ENCODE measurements around the gene ZNF512B.
"Not testable (repeated sequence)": the region's sequence is repeated elsewhere in the genome, so short reads cannot be mapped to it uniquely, and the experiment has no call there.

The ZNF512B gene

GRCh38 chr20:63929473-63929883 is 40.3 kb downstream of the ZNF512B start:
- H2BK15ac ChIP-seq (replicated peaks; ENCODE audit: low read depth) = not testable (repeated sequence)

DNA sequence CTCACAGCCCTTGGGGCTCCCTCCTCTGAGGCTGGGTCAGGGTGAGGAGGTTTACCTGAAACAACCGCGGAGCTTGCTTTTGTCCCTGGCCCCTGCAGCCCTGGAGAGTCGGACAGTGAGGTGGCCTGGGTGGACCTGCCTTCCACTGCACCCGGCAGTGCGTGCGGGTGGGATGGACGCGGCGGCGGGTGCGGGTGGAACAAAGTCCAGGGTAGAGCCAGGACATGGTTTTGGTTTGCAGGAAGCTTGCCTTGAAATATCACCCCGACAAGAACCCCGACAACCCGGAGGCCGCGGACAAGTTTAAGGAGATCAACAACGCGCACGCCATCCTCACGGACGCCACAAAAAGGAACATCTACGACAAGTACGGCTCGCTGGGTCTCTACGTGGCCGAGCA is 40.7 kb downstream of the ZNF512B start:
- Histone ChIP-seq H3K4ac (ENCODE audit: low read depth, low read length) (no peak overlapping the region), H3K4me3 (ENCODE audit: low read length) (no peak overlapping the region), H2BK15ac (replicated peaks; ENCODE audit: low read depth) (no peak overlapping the region), H3K4me1 (ENCODE audit: control insufficient read depth, low read depth, low read length) (peaks cover 7% of the 10 kb centered on the region), H3K23ac (ENCODE audit: low read length) (no peak overlapping the region), H2BK120ac (ENCODE audit: low read depth, low read length) (no peak overlapping the region), H3K27ac (ENCODE audit: low read depth, low read length) (no peak overlapping the region), H3K79me1 (ENCODE audit: low read length) (peaks cover 8% of the 10 kb centered on the region), H4K8ac (ENCODE audit: low read depth, low read length) (no peak overlapping the region), H3K18ac (ENCODE audit: low read length) (no peak overlapping the region), H3K56ac (ENCODE audit: low read length) (no peak overlapping the region), H3K27me3 (ENCODE audit: insufficient read depth, low read length, poor library complexity) (no peaks in the 10 kb centered on the region), H4K5ac (ENCODE audit: low read length) (no peak overlapping the region), H3K4me2 (ENCODE audit: low read length) (no peak overlapping the region), H3K36me3 (ENCODE audit: control insufficient read depth, insufficient read depth, low read length) (peaks cover 7% of the 10 kb centered on the region), H2AK5ac (ENCODE audit: low read length) (no peak overlapping the region), H3K9ac (ENCODE audit: low read length) (no peak overlapping the region), H3K79me2 (ENCODE audit: control insufficient read depth, insufficient read depth, low read length) (peaks cover 4% of the 10 kb centered on the region), H2BK5ac (ENCODE audit: low read length) (no peak overlapping the region)
- WGBS (ENCODE audit: extremely low coverage, insufficient coverage, low lambda C conversion rate) = no CpG with 5 or more reads among the region's 26 CpGs
- no peak for DNase-seq

More at GRCh38 chr20:63929473-63929883, 40.3 kb downstream of the ZNF512B start:
- not testable (repeated sequence) for H3K27ac ChIP-seq (ENCODE audit: low read depth, low read length); H3K4ac ChIP-seq (ENCODE audit: low read depth, low read length); H3K9ac ChIP-seq (ENCODE audit: low read length); H2AK5ac ChIP-seq (ENCODE audit: low read length); H4K5ac ChIP-seq (ENCODE audit: low read length); H3K27me3 ChIP-seq (ENCODE audit: insufficient read depth, low read length, poor library complexity); H3K56ac ChIP-seq (ENCODE audit: low read length); H2BK120ac ChIP-seq (ENCODE audit: low read depth, low read length); H3K36me3 ChIP-seq (ENCODE audit: control insufficient read depth, insufficient read depth, low read length); DNase-seq; H4K8ac ChIP-seq (ENCODE audit: low read depth, low read length); H3K23ac ChIP-seq (ENCODE audit: low read length); H3K4me1 ChIP-seq (ENCODE audit: control insufficient read depth, low read depth, low read length); H3K4me2 ChIP-seq (ENCODE audit: low read length); H3K79me1 ChIP-seq (ENCODE audit: low read length); H3K79me2 ChIP-seq (ENCODE audit: control insufficient read depth, insufficient read depth, low read length); H2BK5ac ChIP-seq (ENCODE audit: low read length); H3K18ac ChIP-seq (ENCODE audit: low read length); H3K4me3 ChIP-seq (ENCODE audit: low read length)
- WGBS (ENCODE audit: extremely low coverage, insufficient coverage, low lambda C conversion rate) = no CpG with 5 or more reads among the region's 31 CpGs

DNA sequence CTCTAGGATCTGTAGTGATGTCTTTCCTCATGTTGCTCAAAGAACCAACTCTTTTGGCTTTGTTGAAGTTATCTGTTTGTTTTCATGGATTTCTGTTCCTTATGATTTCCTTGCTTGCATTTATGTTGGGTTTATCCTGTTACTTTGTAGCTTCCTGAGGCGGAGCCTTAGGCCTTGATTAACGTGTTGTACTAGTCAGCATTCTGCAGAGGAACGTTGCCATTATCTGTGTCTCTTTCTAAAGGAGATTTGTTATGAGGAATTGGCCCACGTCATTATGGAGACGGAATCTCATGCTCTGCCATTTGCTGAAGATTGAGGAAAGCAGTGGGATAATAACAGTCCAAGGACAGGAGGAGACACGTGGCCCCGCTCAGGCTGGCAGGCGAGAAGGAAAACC is 43.4 kb downstream of the ZNF512B start:
- H3K27ac ChIP-seq (ENCODE audit: low read depth, low read length) = no peak overlapping the region
- H3K56ac ChIP-seq (ENCODE audit: low read length) = no peak overlapping the region
- no peak overlapping the region for H3K18ac ChIP-seq (ENCODE audit: low read length)
- peaks cover 4% of the 10 kb centered on the region for H3K79me2 ChIP-seq (ENCODE audit: control insufficient read depth, insufficient read depth, low read length)
- WGBS (ENCODE audit: extremely low coverage, insufficient coverage, low lambda C conversion rate) = no CpG with 5 or more reads among the region's 8 CpGs
- H2BK5ac ChIP-seq (ENCODE audit: low read length) = no peak overlapping the region
- no peak overlapping the region for H2AK5ac ChIP-seq (ENCODE audit: low read length)
- H3K27me3 ChIP-seq (ENCODE audit: insufficient read depth, low read length, poor library complexity) = no peaks in the 10 kb centered on the region
- peaks cover 7% of the 10 kb centered on the region for H3K4me1 ChIP-seq (ENCODE audit: control insufficient read depth, low read depth, low read length)
- H3K9ac ChIP-seq (ENCODE audit: low read length) = no peak overlapping the region
- DNase-seq = no peak
- peaks cover 7% of the 10 kb centered on the region for H3K36me3 ChIP-seq (ENCODE audit: control insufficient read depth, insufficient read depth, low read length)
- no peak overlapping the region for H3K4ac ChIP-seq (ENCODE audit: low read depth, low read length)
- no peak overlapping the region for H2BK120ac ChIP-seq (ENCODE audit: low read depth, low read length)
- peak overlapping the region; percentile 80 for H3K23ac ChIP-seq (ENCODE audit: low read length)
- H3K4me2 ChIP-seq (ENCODE audit: low read length) = no peak overlapping the region
- H3K79me1 ChIP-seq (ENCODE audit: low read length) = peaks cover 8% of the 10 kb centered on the region
- no peak overlapping the region for H3K4me3 ChIP-seq (ENCODE audit: low read length)
- no peak overlapping the region for H4K8ac ChIP-seq (ENCODE audit: low read depth, low read length)
- H2BK15ac ChIP-seq (replicated peaks; ENCODE audit: low read depth) = no peak overlapping the region
- no peak overlapping the region for H4K5ac ChIP-seq (ENCODE audit: low read length)

DNA sequence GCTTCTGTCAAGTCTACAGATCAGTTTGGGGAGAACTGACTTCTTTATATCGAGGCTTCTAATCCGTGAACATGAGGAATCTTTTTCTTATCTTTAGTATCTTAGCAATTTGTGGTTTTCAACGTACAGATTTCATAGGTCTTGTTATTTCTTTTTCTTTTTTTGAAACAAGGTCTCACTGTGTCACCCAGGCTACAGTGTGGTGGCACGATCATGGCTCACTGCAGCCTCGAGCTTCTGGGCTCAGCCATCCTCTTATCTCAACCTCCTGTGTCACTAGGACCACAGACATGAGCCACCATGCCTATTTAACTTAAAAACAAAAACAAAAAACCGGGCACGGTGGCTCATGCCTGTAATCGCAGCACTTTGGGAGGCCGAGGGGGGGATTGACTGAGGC is 45.5 kb downstream of the ZNF512B start:
- Histone ChIP-seq H3K56ac (ENCODE audit: low read length) (no peak overlapping the region), H3K4me3 (ENCODE audit: low read length) (no peak overlapping the region), H4K8ac (ENCODE audit: low read depth, low read length) (no peak overlapping the region), H3K36me3 (ENCODE audit: control insufficient read depth, insufficient read depth, low read length) (peaks cover 7% of the 10 kb centered on the region), H3K79me1 (ENCODE audit: low read length) (peaks cover 8% of the 10 kb centered on the region), H3K27ac (ENCODE audit: low read depth, low read length) (no peak overlapping the region), H3K9ac (ENCODE audit: low read length) (no peak overlapping the region), H2AK5ac (ENCODE audit: low read length) (no peak overlapping the region), H3K27me3 (ENCODE audit: insufficient read depth, low read length, poor library complexity) (no peaks in the 10 kb centered on the region), H3K18ac (ENCODE audit: low read length) (no peak overlapping the region), H3K4ac (ENCODE audit: low read depth, low read length) (no peak overlapping the region), H3K4me1 (ENCODE audit: control insufficient read depth, low read depth, low read length) (peaks cover 7% of the 10 kb centered on the region), H3K4me2 (ENCODE audit: low read length) (no peak overlapping the region), H2BK15ac (replicated peaks; ENCODE audit: low read depth) (no peak overlapping the region), H4K5ac (ENCODE audit: low read length) (no peak overlapping the region), H3K79me2 (ENCODE audit: control insufficient read depth, insufficient read depth, low read length) (peaks cover 4% of the 10 kb centered on the region), H2BK120ac (ENCODE audit: low read depth, low read length) (no peak overlapping the region), H2BK5ac (ENCODE audit: low read length) (no peak overlapping the region), H3K23ac (ENCODE audit: low read length) (no peak overlapping the region)
- no CpG with 5 or more reads among the region's 9 CpGs for WGBS (ENCODE audit: extremely low coverage, insufficient coverage, low lambda C conversion rate)
- no peak for DNase-seq

GRCh38 chr20:63923651-63924050 is 46.1 kb downstream of the ZNF512B start:
- DNase-seq = no peak
- Histone ChIP-seq H2BK120ac (ENCODE audit: low read depth, low read length) (no peak overlapping the region), H3K56ac (ENCODE audit: low read length) (no peak overlapping the region), H3K27me3 (ENCODE audit: insufficient read depth, low read length, poor library complexity) (no peaks in the 10 kb centered on the region), H4K5ac (ENCODE audit: low read length) (no peak overlapping the region), H4K8ac (ENCODE audit: low read depth, low read length) (no peak overlapping the region), H3K23ac (ENCODE audit: low read length) (no peak overlapping the region), H3K4me3 (ENCODE audit: low read length) (no peak overlapping the region), H3K9ac (ENCODE audit: low read length) (no peak overlapping the region), H3K27ac (ENCODE audit: low read depth, low read length) (no peak overlapping the region), H3K36me3 (ENCODE audit: control insufficient read depth, insufficient read depth, low read length) (peaks cover 3% of the 10 kb centered on the region), H2BK5ac (ENCODE audit: low read length) (no peak overlapping the region), H3K4ac (ENCODE audit: low read depth, low read length) (no peak overlapping the region), H2BK15ac (replicated peaks; ENCODE audit: low read depth) (no peak overlapping the region), H3K4me2 (ENCODE audit: low read length) (no peak overlapping the region), H3K79me2 (ENCODE audit: control insufficient read depth, insufficient read depth, low read length) (peaks cover 4% of the 10 kb centered on the region), H2AK5ac (ENCODE audit: low read length) (no peak overlapping the region), H3K79me1 (ENCODE audit: low read length) (peaks cover 8% of the 10 kb centered on the region), H3K4me1 (ENCODE audit: control insufficient read depth, low read depth, low read length) (peaks cover 7% of the 10 kb centered on the region), H3K18ac (ENCODE audit: low read length) (no peak overlapping the region)
- no CpG with 5 or more reads among the region's 8 CpGs for WGBS (ENCODE audit: extremely low coverage, insufficient coverage, low lambda C conversion rate)

DNA sequence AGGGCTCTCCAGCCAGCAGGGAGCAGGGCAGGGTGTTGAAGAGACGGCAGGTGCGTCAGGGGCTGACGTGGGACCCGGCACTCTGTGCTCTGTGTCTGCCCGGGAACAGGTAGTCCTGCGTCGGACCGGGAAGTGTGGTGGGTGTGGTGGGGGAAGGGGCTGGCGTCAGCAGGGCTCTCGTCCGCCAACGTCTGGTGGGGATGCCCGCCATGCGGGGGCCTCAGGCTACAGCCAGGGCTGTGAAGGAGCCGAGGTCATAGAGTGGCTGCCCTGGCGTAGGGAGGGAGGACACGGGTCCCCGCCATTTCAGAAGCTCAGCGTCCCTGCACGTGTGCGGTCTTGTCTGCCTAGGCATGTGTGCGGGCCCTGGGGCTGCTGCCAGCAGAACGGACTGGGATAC is 49.5 kb downstream of the ZNF512B start:
- Histone ChIP-seq H3K18ac (ENCODE audit: low read length) (no peak overlapping the region), H3K23ac (ENCODE audit: low read length) (no peak overlapping the region), H3K9ac (ENCODE audit: low read length) (no peak overlapping the region), H3K27ac (ENCODE audit: low read depth, low read length) (no peak overlapping the region), H4K8ac (ENCODE audit: low read depth, low read length) (no peak overlapping the region), H3K27me3 (ENCODE audit: insufficient read depth, low read length, poor library complexity) (no peaks in the 10 kb centered on the region), H3K4me2 (ENCODE audit: low read length) (no peak overlapping the region), H2BK120ac (ENCODE audit: low read depth, low read length) (no peak overlapping the region), H3K79me2 (ENCODE audit: control insufficient read depth, insufficient read depth, low read length) (peaks cover 1% of the 10 kb centered on the region), H2BK15ac (replicated peaks; ENCODE audit: low read depth) (no peak overlapping the region), H3K4me1 (ENCODE audit: control insufficient read depth, low read depth, low read length) (no peaks in the 10 kb centered on the region), H4K5ac (ENCODE audit: low read length) (no peak overlapping the region), H3K36me3 (ENCODE audit: control insufficient read depth, insufficient read depth, low read length) (no peaks in the 10 kb centered on the region), H3K79me1 (ENCODE audit: low read length) (peaks cover 7% of the 10 kb centered on the region), H2AK5ac (ENCODE audit: low read length) (no peak overlapping the region), H2BK5ac (ENCODE audit: low read length) (no peak overlapping the region), H3K4ac (ENCODE audit: low read depth, low read length) (no peak overlapping the region), H3K4me3 (ENCODE audit: low read length) (no peak overlapping the region), H3K56ac (ENCODE audit: low read length) (no peak overlapping the region)
- no CpG with 5 or more reads among the region's 23 CpGs for WGBS (ENCODE audit: extremely low coverage, insufficient coverage, low lambda C conversion rate)
- no peak for DNase-seq

All from mesendoderm (in vitro differentiated cells).